Measurements from ENCODE around the gene HK3.

DNA sequence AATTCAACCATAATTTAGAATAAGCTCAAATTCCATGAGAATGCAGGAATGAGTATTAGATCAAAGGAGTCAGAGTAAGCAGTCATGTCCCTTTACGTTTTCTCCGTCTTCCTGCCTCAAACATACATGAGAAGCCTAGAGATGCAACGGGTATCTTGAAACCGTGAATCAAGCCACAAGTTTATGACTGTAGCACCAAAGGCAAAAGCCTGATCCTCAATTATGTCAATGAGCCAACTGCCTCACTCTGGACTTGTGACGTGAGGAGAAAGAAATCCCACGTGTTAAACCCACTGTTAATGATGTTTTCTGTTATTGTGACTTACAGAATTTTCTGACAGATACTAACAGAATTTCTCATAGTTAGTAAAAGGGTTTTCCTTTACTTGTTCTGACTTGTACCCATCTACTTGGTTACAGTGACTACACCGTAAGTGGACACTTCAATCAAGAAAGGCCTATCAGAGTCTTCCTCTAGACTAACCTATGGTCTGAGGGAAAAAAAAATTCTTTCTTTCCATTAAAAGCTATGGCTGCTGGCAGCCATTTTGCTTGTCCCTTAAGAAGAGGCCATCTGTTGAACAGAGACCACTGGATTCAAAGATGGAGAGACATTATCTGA lies 35.3 kb upstream of the HK3 start:
- TF ChIP-seq, protein P1, sequence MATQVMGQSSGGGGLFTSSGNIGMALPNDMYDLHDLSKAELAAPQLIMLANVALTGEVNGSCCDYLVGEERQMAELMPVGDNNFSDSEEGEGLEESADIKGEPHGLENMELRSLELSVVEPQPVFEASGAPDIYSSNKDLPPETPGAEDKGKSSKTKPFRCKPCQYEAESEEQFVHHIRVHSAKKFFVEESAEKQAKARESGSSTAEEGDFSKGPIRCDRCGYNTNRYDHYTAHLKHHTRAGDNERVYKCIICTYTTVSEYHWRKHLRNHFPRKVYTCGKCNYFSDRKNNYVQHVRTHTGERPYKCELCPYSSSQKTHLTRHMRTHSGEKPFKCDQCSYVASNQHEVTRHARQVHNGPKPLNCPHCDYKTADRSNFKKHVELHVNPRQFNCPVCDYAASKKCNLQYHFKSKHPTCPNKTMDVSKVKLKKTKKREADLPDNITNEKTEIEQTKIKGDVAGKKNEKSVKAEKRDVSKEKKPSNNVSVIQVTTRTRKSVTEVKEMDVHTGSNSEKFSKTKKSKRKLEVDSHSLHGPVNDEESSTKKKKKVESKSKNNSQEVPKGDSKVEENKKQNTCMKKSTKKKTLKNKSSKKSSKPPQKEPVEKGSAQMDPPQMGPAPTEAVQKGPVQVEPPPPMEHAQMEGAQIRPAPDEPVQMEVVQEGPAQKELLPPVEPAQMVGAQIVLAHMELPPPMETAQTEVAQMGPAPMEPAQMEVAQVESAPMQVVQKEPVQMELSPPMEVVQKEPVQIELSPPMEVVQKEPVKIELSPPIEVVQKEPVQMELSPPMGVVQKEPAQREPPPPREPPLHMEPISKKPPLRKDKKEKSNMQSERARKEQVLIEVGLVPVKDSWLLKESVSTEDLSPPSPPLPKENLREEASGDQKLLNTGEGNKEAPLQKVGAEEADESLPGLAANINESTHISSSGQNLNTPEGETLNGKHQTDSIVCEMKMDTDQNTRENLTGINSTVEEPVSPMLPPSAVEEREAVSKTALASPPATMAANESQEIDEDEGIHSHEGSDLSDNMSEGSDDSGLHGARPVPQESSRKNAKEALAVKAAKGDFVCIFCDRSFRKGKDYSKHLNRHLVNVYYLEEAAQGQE (IDR thresholded peaks at IDR 0.05): no peak
- TF ChIP-seq, protein P2, sequence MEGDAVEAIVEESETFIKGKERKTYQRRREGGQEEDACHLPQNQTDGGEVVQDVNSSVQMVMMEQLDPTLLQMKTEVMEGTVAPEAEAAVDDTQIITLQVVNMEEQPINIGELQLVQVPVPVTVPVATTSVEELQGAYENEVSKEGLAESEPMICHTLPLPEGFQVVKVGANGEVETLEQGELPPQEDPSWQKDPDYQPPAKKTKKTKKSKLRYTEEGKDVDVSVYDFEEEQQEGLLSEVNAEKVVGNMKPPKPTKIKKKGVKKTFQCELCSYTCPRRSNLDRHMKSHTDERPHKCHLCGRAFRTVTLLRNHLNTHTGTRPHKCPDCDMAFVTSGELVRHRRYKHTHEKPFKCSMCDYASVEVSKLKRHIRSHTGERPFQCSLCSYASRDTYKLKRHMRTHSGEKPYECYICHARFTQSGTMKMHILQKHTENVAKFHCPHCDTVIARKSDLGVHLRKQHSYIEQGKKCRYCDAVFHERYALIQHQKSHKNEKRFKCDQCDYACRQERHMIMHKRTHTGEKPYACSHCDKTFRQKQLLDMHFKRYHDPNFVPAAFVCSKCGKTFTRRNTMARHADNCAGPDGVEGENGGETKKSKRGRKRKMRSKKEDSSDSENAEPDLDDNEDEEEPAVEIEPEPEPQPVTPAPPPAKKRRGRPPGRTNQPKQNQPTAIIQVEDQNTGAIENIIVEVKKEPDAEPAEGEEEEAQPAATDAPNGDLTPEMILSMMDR (IDR thresholded peaks at IDR 0.05; ENCODE audit: low read depth, low read length, missing input control): no peak
- no peak for TF ChIP-seq JUND (IDR thresholded peaks at IDR 0.05)
- TF ChIP-seq, protein P3, sequence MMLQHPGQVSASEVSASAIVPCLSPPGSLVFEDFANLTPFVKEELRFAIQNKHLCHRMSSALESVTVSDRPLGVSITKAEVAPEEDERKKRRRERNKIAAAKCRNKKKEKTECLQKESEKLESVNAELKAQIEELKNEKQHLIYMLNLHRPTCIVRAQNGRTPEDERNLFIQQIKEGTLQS (IDR thresholded peaks at IDR 0.05): no peak
- no peak for TF ChIP-seq RAD21 (IDR thresholded peaks at IDR 0.05)
- TF ChIP-seq TAF1 (conservative IDR thresholded peaks at IDR 0.05): no peak
- TF ChIP-seq SP1 (IDR thresholded peaks at IDR 0.05): no peak

All from liver (tissue), 3 donors.